ENCODE measurements around the gene MSI2.

Gene MSI2

DNA sequence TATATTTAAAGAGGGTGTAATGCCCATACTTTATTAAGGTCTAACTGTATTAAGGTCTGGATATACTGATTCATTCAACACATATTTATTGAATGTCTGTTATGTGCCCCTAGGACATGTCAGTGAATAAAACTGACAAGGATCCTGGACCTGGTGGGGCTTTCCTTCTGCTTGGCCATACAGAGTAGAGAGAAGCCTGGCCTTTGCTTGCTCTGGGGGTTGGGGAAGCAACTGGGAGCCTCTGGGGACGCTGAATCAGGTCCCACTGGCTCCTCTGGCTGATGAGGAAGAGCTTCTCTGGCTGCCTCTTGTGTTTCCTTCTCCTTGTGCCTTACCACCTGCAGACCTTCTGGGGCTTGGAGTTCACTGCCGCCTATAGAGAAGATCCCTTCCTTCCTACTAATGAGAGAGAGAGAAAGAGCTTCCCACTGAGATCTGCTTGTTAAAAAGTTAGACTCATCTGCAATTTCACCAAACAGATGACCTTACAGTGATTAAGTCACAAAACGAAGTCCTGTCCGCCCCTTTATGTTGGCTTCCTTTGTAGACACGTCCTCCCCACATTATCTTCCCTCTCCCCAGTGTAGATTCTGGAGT lies 49.7 kb downstream of the MSI2 start:
- ATAC-seq: no peak
- no peak overlapping the region for H3K4me3 Mint-ChIP-seq
- H3K27me3 Mint-ChIP-seq: no peaks in the 10 kb centered on the region
- H3K36me3 Mint-ChIP-seq: peaks cover 48% of the 10 kb centered on the region
- H3K9me3 Mint-ChIP-seq: no peaks in the 10 kb centered on the region
- peaks cover 32% of the 10 kb centered on the region for H3K4me1 Mint-ChIP-seq
- H3K27ac Mint-ChIP-seq: no peak overlapping the region

- Mint-ChIP-seq H3K4me1 (peaks cover 35% of the 10 kb centered on the region), H3K27ac (no peak overlapping the region), H3K27me3 (no peaks in the 10 kb centered on the region), H3K9me3 (no peaks in the 10 kb centered on the region), H3K36me3 (peaks cover 38% of the 10 kb centered on the region), H3K4me3 (no peak overlapping the region)
- ATAC-seq: no peak
Measured at GRCh38 chr17:57308543-57309186, 52.3 kb downstream of the MSI2 start.

GRCh38 chr17:57309479-57309878 lies 53.2 kb downstream of the MSI2 start:
- ATAC-seq: no peak
- Mint-ChIP-seq H3K9me3 (no peaks in the 10 kb centered on the region), H3K27ac (no peak overlapping the region), H3K4me1 (peaks cover 35% of the 10 kb centered on the region), H3K36me3 (peaks cover 44% of the 10 kb centered on the region), H3K4me3 (no peak overlapping the region), H3K27me3 (no peaks in the 10 kb centered on the region)

GRCh38 chr17:57311281-57312216 lies 55.2 kb downstream of the MSI2 start:
- H3K4me1 Mint-ChIP-seq: peaks cover 22% of the 10 kb centered on the region
- H3K9me3 Mint-ChIP-seq: no peaks in the 10 kb centered on the region
- no peak overlapping the region for H3K4me3 Mint-ChIP-seq
- peaks cover 51% of the 10 kb centered on the region for H3K36me3 Mint-ChIP-seq
- no peak overlapping the region for H3K27ac Mint-ChIP-seq
- ATAC-seq: no peak
- no peaks in the 10 kb centered on the region for H3K27me3 Mint-ChIP-seq

DNA sequence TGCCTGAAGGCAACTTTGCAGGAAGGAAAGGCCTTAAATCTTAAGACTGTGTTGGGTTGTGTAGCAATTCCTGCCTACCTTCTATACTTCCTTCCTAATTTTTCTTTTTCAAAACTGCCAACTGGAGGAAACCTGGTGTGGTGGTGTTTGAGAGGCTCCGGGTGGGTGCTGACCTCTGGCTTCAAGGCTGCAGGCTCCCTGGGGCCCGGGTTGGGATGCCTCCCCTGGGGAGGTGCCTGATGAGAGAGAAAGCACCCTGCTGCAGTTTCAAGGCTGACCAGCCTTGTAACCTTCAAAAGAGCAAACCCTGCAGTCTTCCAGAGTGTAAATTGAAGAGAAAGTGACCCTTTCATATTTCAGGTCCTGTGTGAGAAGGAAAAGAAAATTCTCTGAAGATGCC lies 55.9 kb downstream of the MSI2 start:
- no peaks in the 10 kb centered on the region for H3K27me3 Mint-ChIP-seq
- no peak overlapping the region for H3K4me3 Mint-ChIP-seq
- H3K27ac Mint-ChIP-seq: no peak overlapping the region
- H3K4me1 Mint-ChIP-seq: peaks cover 22% of the 10 kb centered on the region
- H3K9me3 Mint-ChIP-seq: no peaks in the 10 kb centered on the region
- ATAC-seq: no peak
- peaks cover 51% of the 10 kb centered on the region for H3K36me3 Mint-ChIP-seq

DNA sequence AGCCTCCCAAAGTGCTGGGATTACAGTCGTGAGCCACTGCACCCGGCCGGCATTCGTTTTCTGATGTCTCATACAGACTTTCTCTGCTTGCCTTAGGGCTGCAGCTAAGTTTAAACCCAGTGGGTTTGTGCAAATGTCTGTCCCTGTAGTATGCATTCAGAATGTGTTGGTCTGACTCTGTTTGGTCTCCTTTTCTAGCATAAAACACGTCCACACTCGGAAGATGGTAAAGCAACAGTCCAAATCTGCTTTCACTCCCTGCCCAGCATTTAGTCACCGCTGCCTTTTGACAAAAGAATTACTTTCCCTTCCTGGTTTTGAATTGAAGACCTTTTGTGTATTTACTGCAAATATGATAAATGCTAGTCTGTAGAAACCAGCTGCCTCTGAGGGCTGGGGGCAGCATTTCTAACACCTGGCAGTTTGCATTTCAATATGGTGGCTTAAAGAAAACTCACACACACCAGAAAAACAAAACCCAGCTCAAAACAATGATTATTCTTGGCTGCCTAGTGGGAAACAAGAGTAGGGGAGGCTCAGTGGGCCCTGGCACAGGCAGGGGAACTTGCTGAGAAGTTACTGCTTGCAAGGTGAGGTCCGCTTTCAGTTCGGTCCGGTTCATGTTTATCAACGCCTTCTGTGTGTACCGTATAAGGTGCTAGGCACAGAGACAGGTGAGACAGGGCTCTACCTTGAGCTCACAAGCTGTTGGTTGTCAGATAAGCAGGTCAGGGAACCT lies 56.9 kb downstream of the MSI2 start:
- H3K36me3 Mint-ChIP-seq: peaks cover 44% of the 10 kb centered on the region
- H3K27me3 Mint-ChIP-seq: no peaks in the 10 kb centered on the region
- no peaks in the 10 kb centered on the region for H3K9me3 Mint-ChIP-seq
- no peak for ATAC-seq
- H3K4me3 Mint-ChIP-seq: no peak overlapping the region
- peaks cover 21% of the 10 kb centered on the region for H3K4me1 Mint-ChIP-seq
- no peak overlapping the region for H3K27ac Mint-ChIP-seq

DNA sequence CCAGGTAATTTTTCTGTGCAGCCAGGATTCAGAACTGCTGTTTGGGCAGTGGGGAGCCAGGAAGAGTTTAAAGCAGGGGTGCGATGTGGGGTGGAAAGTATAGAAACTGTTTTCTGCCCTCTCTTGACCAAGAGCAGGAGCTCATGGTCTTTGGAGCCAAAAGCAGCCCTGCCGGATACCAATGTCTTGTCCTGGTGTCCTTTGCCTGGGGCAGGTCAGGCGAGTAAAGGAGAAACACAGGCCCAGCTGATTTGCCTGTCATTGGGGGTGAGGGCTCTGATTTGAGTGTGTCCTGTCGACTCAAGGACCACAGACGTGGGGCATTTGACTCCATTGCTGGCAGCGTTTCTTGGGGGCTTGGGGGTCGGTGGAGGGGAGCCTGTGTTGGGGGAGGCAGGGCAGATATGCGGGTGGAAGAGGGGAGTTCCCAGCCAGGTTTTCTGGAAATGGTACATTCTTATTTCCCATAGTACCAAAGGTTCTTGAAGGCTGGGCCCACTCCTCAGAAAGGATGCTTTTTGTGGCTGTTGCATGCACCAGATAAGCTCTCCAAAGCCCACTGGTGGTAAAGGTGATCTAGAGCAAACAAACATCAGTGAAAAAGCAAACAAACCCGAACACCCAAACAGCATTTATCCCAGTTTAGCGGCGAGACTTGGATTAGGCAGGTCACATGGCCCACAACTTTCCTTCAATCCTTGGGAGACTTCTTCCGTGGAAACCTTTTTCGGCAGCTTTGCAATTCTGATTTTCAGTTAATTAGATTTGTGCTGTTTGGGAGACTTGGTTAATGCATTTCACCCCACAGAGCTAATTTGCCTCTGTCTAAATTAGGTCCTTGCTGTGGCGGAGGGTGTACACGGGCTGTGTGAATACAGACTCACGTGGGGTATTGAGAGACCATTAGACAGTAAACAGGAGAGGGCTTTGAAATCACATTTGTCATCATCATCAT lies 59.0 kb downstream of the MSI2 start:
- H3K4me3 Mint-ChIP-seq: no peak overlapping the region
- H3K9me3 Mint-ChIP-seq: no peaks in the 10 kb centered on the region
- peaks cover 35% of the 10 kb centered on the region for H3K36me3 Mint-ChIP-seq
- peaks cover 22% of the 10 kb centered on the region for H3K4me1 Mint-ChIP-seq
- H3K27me3 Mint-ChIP-seq: no peaks in the 10 kb centered on the region
- no peak for ATAC-seq
- H3K27ac Mint-ChIP-seq: no peak overlapping the region

DNA sequence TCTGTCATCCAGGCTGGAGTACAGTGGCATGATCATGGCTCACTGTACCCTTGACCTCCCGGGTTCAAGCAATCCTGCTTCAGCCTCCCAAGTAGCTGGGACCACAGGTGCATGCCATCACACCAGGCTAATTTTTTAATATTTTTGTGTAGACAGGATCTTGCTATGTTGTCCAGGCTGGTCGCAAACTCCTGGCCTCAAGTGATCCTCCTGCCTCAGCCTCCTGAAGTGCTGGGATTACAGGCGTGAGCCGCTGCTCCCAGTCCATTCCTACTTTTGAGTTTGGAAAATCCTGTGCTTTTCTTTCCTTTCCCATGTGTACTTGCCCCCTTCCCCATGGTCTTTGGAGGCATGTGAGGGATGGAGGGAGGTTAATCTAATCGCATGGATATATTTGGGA lies 60.0 kb downstream of the MSI2 start:
- Mint-ChIP-seq H3K4me1 (peaks cover 17% of the 10 kb centered on the region), H3K36me3 (peaks cover 29% of the 10 kb centered on the region), H3K4me3 (no peak overlapping the region), H3K9me3 (no peaks in the 10 kb centered on the region), H3K27me3 (no peaks in the 10 kb centered on the region), H3K27ac (no peak overlapping the region)
- no peak for ATAC-seq

DNA sequence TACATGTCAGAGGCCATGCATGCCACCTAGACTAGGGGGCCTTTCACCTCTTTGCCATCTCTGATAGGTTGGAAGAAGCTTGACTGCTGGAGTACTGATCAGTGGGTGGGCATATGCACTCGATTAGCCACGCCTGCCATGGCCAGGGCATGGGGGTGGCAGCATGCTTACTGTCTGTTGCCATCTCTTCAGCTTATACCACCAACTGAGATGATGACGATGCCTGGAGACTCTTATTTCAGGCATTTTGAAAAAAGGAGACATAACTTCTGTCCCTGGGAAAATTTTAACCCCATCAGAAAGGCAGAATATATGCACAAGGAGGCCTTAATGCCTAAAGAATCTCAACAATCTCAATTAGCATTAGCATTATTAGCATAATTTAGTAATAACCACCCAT lies 60.8 kb downstream of the MSI2 start:
- H3K4me3 Mint-ChIP-seq: no peak overlapping the region
- peaks cover 29% of the 10 kb centered on the region for H3K36me3 Mint-ChIP-seq
- no peaks in the 10 kb centered on the region for H3K9me3 Mint-ChIP-seq
- no peaks in the 10 kb centered on the region for H3K27me3 Mint-ChIP-seq
- H3K4me1 Mint-ChIP-seq: peaks cover 12% of the 10 kb centered on the region
- no peak for ATAC-seq
- no peak overlapping the region for H3K27ac Mint-ChIP-seq

DNA sequence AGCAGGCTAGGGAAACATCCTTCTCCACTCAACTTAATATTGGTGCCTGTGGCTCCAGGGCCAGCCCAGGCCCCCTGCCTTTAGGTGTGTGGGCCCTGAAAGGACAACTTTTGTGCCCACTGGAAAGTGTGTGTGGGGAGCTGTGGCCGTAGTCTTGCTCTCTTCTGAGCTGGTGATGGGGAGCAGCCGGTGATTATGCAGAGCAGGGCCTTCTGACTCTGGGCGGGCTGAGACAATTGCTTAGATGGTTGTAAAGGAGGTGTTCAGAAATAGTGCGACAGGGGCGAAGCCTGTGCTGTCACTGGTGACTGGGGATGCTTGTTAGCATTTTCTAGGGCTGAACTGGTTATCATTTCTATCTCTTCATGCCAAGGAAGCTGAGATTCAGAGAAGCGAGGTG lies 62.6 kb downstream of the MSI2 start:
- H3K27me3 Mint-ChIP-seq: no peaks in the 10 kb centered on the region
- ATAC-seq: no peak
- peaks cover 38% of the 10 kb centered on the region for H3K36me3 Mint-ChIP-seq
- no peak overlapping the region for H3K27ac Mint-ChIP-seq
- no peaks in the 10 kb centered on the region for H3K9me3 Mint-ChIP-seq
- H3K4me3 Mint-ChIP-seq: no peak overlapping the region
- H3K4me1 Mint-ChIP-seq: peaks cover 8% of the 10 kb centered on the region

DNA sequence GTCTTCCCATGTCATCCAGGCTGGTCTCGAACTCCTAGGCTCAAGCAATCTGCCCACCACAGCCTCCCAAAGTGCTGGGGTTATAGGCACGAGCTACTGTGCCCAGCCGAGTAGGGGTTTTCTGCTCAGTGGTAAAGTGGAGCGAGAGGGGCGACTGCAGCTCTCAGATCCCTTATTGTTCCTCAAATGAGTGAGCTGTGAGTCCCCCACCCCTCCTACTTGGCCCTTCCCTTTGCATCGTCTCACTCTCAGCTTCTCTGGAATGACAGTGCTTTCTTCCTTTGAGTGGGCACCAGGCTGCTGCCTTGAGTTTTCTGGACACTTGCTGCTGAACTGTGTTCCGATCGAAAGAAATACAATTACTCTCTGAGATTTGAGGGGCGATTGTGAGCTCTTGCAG lies 63.5 kb downstream of the MSI2 start:
- Mint-ChIP-seq H3K4me1 (peaks cover 12% of the 10 kb centered on the region), H3K4me3 (no peak overlapping the region), H3K27me3 (no peaks in the 10 kb centered on the region), H3K9me3 (no peaks in the 10 kb centered on the region), H3K36me3 (peaks cover 41% of the 10 kb centered on the region), H3K27ac (peak overlapping the region; percentile 36)
- ATAC-seq: peak; percentile 82

DNA sequence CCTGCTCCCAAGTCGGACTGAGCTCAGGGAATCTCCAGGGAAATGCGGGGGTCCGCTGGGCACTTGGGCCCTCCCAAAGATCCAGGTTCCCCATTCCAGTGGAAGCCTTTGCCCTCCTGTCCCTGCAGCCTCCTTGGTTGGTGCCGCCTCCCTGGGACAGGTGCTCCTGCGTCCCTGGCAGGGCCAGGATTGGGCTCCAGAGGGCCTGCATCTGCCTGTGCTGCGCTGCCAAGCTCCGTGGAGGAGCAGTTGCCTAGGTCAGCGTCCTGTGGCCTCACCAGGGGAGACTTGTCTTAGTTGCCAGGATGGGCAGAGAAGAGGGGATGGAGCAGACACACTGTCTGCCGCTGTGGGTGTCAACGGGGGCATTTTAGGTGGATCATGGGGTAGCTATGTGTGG lies 67.1 kb downstream of the MSI2 start:
- H3K4me3 Mint-ChIP-seq: no peak overlapping the region
- no peak overlapping the region for H3K27ac Mint-ChIP-seq
- peaks cover 48% of the 10 kb centered on the region for H3K36me3 Mint-ChIP-seq
- no peak for ATAC-seq
- H3K9me3 Mint-ChIP-seq: no peaks in the 10 kb centered on the region
- peaks cover 32% of the 10 kb centered on the region for H3K4me1 Mint-ChIP-seq
- no peaks in the 10 kb centered on the region for H3K27me3 Mint-ChIP-seq

- no peak for ATAC-seq
Measured at GRCh38 chr17:57324060-57324459, 67.7 kb downstream of the MSI2 start.

DNA sequence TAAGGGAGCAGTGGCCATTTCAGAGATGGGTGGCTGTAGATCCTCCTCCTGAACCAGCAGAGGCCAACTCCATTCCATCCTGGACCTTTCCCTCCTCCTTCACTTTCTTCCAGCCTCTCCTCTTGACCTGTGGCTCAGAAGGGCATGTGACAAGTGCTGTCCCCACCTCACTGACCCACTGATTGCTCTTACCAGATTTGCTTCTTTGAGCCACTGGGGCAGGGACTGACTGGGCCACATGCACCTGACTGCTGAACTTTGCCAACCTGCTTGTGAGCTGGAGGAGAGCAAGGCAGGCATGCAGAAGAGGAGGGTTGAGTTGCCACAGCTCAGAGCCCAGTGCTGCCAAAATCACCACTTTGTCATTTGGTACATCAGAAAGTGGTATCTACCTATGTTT lies 68.3 kb downstream of the MSI2 start:
- H3K9me3 Mint-ChIP-seq: no peaks in the 10 kb centered on the region

More at GRCh38 chr17:57324060-57324459, 67.7 kb downstream of the MSI2 start:
- Mint-ChIP-seq H3K4me3 (no peak overlapping the region), H3K27me3 (no peaks in the 10 kb centered on the region), H3K4me1 (peaks cover 38% of the 10 kb centered on the region), H3K27ac (no peak overlapping the region), H3K36me3 (peaks cover 52% of the 10 kb centered on the region), H3K9me3 (no peaks in the 10 kb centered on the region)

More for the DNA sequence above, 68.3 kb downstream of the MSI2 start:
- H3K4me1 Mint-ChIP-seq: peaks cover 38% of the 10 kb centered on the region
- ATAC-seq: no peak
- H3K36me3 Mint-ChIP-seq: peaks cover 52% of the 10 kb centered on the region
- H3K27ac Mint-ChIP-seq: no peak overlapping the region
- H3K27me3 Mint-ChIP-seq: no peaks in the 10 kb centered on the region
- H3K4me3 Mint-ChIP-seq: no peak overlapping the region

All from stimulated activated memory B cell treated with anti-CD40 and anti-IgM and Interleukin-4, amounts not matched to agents 10 μg/mL and 1 μg/mL and 100 μg/mL, for 72 hours (primary cell).